Renal cortical epithelial cell (primary cell): ENCODE data around the gene ZNF256. TPM values are rescaled to one million over a fixed set of nuclear protein-coding genes. Genes with fewer than 3 reads are reported as not detected.

Experiments used
- total RNA-seq: library from RNA; depleted of rRNA; stranded (reverse); fragments of >200 nt; gene quantifications from 2 replicates; pipeline ENCODE4 v1.2.3, GENCODE V29; 2014

Gene ZNF256
- total RNA-seq, 1 donor from 2014 or later: 6.8 TPM

Other genes with a start within 250 kb of the ZNF256 start
- gene ZNF154, start 238.5 kb downstream of the ZNF256 start, total RNA-seq: 1.7 and 4.2 TPM in 2 replicates
- gene ZNF671, start 220.1 kb downstream of the ZNF256 start, total RNA-seq: 5.9 and 10.5 TPM in 2 replicates
- 13.2 and 18.5 TPM in 2 replicates for gene ZNF776, start 200.9 kb downstream of the ZNF256 start, total RNA-seq
- 16.2 and 18.1 TPM in 2 replicates for gene ZNF586, start 178.0 kb downstream of the ZNF256 start, total RNA-seq
- 11.8 and 17.7 TPM in 2 replicates for gene ZNF552, start 132.8 kb downstream of the ZNF256 start, total RNA-seq
- gene ZNF587B, start 117.4 kb downstream of the ZNF256 start, total RNA-seq: 29.9 and 35.1 TPM in 2 replicates
- 29.0 and 75.3 TPM in 2 replicates for gene ZNF587, start 97.8 kb downstream of the ZNF256 start, total RNA-seq
- gene ZNF814, start 58.7 kb downstream of the ZNF256 start, total RNA-seq: 5.2 and 8.7 TPM in 2 replicates
- gene ZNF417, start 31.1 kb downstream of the ZNF256 start, total RNA-seq: 8.3 and 28.5 TPM in 2 replicates
- gene ZNF418, start 12.3 kb downstream of the ZNF256 start, total RNA-seq: 3.6 and 7.2 TPM in 2 replicates
- gene C19orf18, start 26.8 kb upstream of the ZNF256 start, total RNA-seq: 0.15 TPM in 1 of 2 replicates, not detected in the other
- gene ZNF606, start 55.1 kb upstream of the ZNF256 start, total RNA-seq: 9.6 and 19.9 TPM in 2 replicates
- gene ZSCAN1, start 86.3 kb upstream of the ZNF256 start, total RNA-seq: not detected in 2 replicates
- gene ZNF135, start 111.6 kb upstream of the ZNF256 start, total RNA-seq: 2.3 and 7.7 TPM in 2 replicates
- gene ZSCAN18, start 150.5 kb upstream of the ZNF256 start, total RNA-seq: 28.8 and 52.4 TPM in 2 replicates
- 13.0 and 21.8 TPM in 2 replicates for gene ZNF329, start 203.1 kb upstream of the ZNF256 start, total RNA-seq
- 15.9 and 22.6 TPM in 2 replicates for gene ZNF274, start 235.4 kb upstream of the ZNF256 start, total RNA-seq